NCI-H524 treated with DMSO at 0.1 percent for 48 hours (cell line): ENCODE measurements around the gene LSS.
"Not testable (repeated sequence)": the region's sequence is repeated elsewhere in the genome, so short reads cannot be mapped to it uniquely, and the experiment has no call there.

ENCODE experiments used
- DNase-seq: peaks from one replicate; lab custom pipeline; 2025; lab: John Stamatoyannopoulos, UW

LSS gene

GRCh38 chr21:46205166-46205565, 23.4 kb downstream of the LSS start:
- DNase-seq, result no peak

- no peak for DNase-seq
These were observed 25.4 kb downstream of the LSS start for GRCh38 chr21:46203203-46203600.

GRCh38 chr21:46202592-46203202, 25.9 kb downstream of the LSS start:
- DNase-seq, result no peak

DNA sequence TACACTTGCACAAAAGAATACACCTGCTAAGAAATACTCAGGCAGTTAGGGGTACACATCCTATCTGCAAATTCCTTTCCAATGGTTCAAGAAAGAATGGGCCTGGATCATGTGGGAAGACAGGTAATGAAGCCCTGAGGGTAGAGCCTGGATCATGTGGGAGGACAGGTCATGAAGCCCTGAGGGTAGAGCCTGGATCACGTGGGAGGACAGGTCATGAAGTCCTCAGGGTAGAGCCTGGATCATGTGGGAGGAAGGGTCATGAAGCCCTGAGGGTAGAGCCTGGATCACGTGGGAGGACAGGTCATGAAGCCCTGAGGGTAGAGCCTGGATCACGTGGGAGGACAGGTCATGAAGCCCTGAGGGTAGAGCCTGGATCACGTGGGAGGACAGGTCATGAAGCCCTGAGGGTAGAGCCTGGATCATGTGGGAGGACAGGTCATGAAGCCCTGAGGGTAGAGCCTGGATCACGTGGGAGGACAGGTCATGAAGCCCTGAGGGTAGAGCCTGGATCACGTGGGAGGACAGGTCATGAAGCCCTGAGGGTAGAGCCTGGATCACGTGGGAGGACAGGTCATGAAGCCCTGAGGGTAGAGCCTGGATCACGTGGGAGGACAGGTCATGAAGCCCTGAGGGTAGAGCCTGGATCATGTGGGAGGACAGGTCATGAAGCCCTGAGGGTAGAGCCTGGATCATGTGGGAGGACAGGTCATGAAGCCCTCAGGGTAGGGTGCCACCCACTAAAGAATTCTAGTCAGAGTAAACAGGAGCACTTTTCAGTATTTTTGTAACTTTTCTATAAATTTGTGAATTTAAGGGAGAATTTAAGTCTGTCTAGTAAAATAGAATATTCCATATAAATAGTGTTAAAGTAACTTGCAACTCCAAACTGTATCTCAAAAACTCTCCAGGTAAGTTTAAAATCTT, 27.4 kb downstream of the LSS start:
- DNase-seq, result not testable (repeated sequence)

DNA sequence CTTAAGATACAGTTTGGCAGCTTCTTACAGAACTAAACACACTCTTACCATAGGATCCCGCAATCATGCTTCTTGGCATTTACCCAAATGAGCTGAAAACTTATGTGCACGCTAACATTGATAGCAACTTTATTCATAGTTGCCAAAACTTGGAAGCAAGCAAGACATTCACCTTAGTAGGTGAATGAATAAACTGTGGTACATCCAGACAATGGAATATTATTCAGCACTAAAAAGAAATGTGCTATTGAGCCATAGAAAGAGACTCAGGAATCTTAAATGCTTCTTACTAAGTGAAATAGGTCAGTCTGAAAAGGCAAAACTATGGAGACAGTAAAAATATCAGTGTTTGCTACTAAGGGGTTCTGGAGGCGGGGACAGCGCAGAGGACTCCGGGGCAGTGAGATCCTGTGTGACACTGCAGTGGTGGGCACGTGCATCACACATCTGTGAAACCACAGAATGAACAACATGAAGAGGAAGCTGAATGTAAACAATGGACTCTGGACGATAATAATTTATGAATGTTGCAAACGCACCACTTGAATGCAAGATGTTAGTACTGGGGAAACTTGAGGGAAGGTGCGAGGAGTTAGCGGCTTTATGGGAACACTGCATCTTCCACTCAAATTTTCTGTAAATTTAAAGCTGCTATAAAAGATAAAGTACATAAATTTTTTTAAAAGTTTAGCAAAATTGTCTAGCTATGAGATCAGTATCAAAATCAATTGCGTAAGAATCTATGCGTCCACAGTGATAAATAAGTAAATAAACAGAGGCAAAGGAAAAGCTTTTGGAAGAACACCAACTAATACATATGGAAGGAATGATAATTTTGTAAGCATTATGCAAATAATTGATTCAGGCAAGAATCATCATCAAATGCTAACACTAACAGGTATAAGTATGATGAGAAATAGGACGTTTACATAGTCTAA, 28.9 kb downstream of the LSS start:
- no peak for DNase-seq

- no peak for DNase-seq
These were observed 31.8 kb downstream of the LSS start for GRCh38 chr21:46196733-46197132.

GRCh38 chr21:46195595-46196195, 32.9 kb downstream of the LSS start:
- DNase-seq, result no peak

DNA sequence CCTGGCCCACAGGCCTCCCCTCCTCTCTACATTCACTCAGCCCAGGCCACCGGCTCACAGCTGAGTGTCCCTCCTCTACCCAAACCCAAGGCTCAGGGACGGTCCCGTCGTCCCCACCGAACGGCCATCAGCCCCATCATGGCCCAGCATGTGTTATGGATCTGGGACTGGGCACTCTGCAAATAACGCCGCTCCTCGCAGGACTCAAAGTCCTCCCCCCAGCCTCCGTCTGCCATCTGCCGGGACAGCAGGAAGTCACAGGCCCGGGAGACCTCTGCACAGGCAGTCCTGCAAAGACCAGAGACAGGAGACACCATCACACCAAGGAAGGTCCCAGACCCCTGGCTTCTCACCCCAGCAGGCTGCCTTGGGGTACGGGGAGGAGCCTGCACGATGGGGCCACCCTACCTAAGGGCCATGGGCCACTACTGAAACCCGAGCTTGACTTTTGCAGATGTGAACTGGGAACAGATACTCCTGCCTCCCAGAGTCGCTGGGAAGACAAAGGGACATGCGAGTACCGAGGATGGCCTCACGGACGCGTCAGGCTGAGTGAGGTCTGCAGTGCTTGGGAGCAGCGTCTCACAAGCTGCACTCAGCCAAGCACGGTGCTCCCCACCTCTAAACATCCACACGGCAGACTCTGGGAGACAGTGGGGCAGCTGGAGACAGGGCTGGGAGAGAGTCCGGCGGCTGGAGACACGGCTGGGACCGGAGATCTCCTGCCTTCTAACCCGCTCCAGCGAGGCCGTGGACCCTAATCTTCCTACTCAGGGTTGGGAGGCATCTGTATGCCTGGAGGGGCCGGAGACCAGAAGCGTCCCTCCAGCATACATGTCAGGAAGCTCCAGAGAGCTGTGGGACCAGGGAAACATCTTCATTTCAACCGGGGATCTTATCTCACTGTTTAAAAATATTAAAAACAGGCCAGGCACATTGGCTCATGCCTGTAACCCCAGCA, 33.9 kb downstream of the LSS start:
- DNase-seq, result no peak

DNA sequence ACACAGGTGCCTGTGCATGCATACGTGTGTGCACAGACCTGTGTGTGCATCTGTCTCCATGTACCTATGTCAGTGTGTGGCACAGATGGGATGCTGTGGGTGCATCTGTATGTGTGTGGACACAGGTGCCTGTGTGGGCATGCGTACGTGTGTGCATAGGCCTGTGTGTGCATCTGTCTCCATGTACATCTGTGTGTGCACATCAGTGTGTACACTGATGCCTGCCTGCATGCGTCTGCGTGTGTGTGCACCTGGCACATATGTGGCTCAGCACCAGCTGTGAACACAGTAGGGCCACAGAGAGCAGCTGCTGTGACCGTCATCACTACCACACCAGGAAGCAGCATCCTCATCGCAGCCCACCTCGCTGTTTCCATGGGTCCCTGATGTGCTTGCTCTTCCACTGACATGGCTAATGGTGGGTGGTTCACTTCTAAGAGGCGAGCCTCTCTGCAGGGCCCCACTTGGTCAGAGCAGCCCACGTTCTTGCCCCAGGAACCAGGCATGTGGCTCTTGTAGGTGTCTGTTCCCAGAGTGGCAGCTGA, 34.7 kb downstream of the LSS start:
- DNase-seq, result no peak

- no peak for DNase-seq
These were observed 36.6 kb downstream of the LSS start for GRCh38 chr21:46191686-46192575.

DNA sequence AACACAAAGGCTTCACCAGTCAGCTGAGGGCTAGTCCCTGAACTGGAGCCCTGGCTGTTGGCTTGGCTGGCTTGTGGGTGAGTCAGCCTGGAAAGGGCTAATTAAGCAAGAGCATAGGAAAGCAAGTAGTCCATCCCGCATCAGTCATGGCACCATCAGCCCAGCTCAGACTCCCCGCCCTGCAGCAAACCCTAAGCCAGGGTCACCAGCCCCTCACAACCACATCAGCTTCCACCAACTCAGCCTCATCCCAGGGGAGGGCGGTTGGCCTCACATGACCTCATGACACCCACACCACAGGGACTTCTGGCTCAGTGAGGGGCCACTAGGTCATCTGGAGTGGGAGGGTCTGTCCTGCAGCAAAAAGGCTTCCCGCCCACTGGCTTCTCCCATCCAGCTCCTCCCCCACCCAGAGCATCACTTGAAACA, 37.3 kb downstream of the LSS start:
- no peak for DNase-seq

GRCh38 chr21:46190491-46191131, 38.0 kb downstream of the LSS start:
- no peak for DNase-seq

- no peak for DNase-seq
These were observed 38.5 kb downstream of the LSS start for GRCh38 chr21:46189959-46190490.

DNA sequence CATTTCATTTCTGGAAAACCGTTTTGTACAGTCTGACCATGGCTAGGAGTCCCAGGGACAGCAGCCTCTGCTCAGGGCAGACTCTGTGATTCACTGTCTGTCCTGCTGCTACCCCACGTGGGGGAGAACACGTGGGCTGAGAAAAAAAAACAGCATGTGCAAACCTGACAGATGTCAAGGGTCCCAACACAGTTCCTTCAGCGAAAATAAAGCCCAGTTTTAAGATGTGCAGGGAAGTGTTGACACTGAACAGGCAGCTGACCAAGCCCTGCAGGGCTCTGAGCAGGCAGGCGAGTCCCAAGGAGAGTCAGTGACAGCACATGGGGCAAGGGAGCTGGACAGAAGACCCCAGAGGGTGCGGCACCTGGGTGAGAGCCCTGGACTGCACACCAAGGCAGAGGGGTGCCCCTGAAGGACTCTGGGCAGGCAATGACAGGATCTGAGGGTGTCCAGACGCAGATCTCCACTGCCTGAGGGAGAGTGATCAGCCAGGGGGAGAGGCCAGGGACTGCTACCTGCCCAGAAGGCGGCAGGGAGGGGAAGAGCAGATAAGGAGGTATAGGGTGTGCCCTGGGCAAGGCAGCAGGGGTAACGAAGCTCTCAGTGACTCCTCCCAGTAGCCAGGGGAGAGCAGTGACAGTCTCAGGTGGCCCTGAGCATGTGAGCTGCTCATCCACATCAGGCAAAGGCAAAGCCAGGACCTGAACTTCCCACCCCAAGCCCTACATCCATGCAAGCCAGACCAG, 39.2 kb downstream of the LSS start:
- DNase-seq, result no peak

DNA sequence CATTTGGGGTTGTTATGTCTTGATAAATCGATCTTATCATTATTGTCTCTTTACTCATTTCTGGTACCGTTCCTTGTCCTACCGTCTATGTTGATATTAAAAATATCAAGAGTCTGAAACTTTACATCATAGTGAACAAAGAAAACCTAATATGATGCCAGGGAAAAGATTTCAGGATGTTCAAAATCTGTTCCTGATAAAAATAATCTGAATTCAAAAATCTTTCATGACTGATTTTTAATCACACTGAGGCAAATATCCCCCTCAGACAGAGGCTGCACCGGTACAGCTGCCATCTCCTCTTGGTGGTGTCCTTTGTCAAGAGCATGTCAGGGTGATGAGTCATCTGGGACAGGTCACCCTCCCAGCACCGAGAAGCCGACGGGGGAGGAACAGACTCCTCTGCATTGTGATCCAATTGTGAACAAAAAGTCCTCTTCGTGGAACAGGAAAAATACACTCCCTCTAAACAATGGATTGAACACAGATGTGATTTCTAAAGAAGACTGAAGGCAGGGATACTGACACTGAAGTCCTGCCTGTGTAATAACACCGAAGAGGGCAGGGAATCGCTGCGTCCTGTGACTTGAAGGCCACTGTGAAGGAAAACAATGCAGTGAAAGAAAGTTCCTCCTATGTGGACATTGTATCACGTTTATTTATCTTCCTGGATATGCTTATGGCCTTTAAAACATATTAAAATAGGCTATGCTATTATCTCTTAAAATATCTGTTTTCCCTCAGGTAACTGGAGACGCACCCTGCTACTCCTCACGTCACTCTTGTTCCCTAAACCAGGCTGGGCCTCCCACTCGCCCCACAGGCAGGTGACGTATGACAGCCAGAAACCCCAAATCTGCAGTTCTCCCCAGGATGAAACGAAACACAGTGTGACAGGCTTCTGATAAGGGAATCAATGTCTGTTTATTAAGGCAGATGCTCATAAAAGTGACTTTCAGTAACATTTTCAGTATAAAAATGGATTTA, 40.1 kb downstream of the LSS start:
- DNase-seq, result no peak

GRCh38 chr21:46187814-46188213, 40.8 kb downstream of the LSS start:
- DNase-seq, result no peak

GRCh38 chr21:46187261-46187660, 41.3 kb downstream of the LSS start:
- DNase-seq, result no peak
